Neural crest cell (in vitro differentiated cells): Measurements from ENCODE around the gene CELF6. TPM values are rescaled to one million over a fixed set of nuclear protein-coding genes. Genes with fewer than 3 reads are reported as not detected.

Experiments
- DNase-seq: peaks from one replicate; pipeline ENCODE4 v3.0.0; 2021; ENCODE audit warnings: low read depth, mixed read lengths, low spot score
- H3K27ac Mint-ChIP-seq: one replicate; pipeline ENCODE4 v1.8.0; 2021; ENCODE audit warnings: mild to moderate bottlenecking, mixed read lengths; ENCODE audit not compliant: unreplicated experiment
- H3K27me3 Mint-ChIP-seq: 2 replicates; pipeline ENCODE4 v1.8.0; 2021; ENCODE audit warnings: low read depth, mild to moderate bottlenecking, mixed read lengths
- H3K36me3 Mint-ChIP-seq: 2 replicates; pipeline ENCODE4 v1.8.0; 2021; ENCODE audit warnings: low read depth, mild to moderate bottlenecking, mixed read lengths
- H3K4me1 Mint-ChIP-seq: 2 replicates; pipeline ENCODE4 v1.8.0; 2021; ENCODE audit warnings: mixed read lengths
- H3K4me3 Mint-ChIP-seq: one replicate; pipeline ENCODE4 v1.8.0; 2021; ENCODE audit warnings: mild to moderate bottlenecking, mixed read lengths
- H3K9me3 Mint-ChIP-seq: 2 replicates; pipeline ENCODE4 v1.8.0; 2021; ENCODE audit warnings: mixed read lengths
- CTCF ChIP-seq: fragments of 200-600 bp; sonication (generic); conservative IDR thresholded peaks from 2 replicates; pipeline ENCODE4 v1.5.0; 2021; ENCODE audit warnings: antibody characterized with exemption, mild to moderate bottlenecking
- total RNA-seq: library from RNA; stranded (reverse); gene quantifications from 2 replicates; pipeline ENCODE4 v1.2.1, GENCODE V29; 2021

CELF6 gene
- total RNA-seq, 1 donor from 2014 or later = 1.3 TPM

DNA sequence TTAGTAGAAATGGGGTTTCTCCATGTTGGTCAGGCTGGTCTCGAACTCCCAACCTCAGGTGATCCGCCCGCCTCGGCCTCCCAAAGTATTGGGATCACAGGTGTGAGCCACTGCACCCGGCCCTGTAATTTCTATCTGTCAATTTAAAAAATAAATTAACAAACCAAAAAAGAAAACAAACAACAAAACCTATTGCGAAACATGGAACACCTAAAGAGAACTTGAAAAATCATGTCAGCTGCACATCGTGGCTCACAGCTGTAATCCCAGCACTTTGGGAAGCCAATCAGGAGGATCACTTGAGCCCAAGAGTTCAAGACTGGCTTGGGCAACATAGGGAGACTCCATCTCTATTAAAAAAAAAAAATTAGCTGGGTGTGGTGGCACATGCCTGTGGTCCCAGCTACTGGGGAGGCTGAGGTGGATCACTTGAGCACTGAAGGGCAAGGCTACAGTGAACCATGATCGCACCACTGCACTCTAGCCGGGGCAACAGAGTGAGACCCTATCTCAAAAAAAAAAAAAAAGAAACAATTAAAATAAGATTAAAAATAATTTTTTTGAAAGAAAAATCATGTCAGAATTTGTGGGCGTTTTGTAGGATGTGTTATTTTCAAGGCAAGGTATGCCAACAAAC lies 67.2 kb downstream of the CELF6 start:
- peaks cover 9% of the 10 kb centered on the region for H3K36me3 Mint-ChIP-seq
- H3K4me3 Mint-ChIP-seq = no peak overlapping the region
- H3K27me3 Mint-ChIP-seq = no peaks in the 10 kb centered on the region
- H3K9me3 Mint-ChIP-seq = no peaks in the 10 kb centered on the region
- no peak for DNase-seq
- no peak overlapping the region for H3K27ac Mint-ChIP-seq
- H3K4me1 Mint-ChIP-seq = no peaks in the 10 kb centered on the region
- TF ChIP-seq CTCF = no peak

- Mint-ChIP-seq H3K27me3 (no peaks in the 10 kb centered on the region), H3K4me1 (no peaks in the 10 kb centered on the region), H3K27ac (no peak overlapping the region), H3K9me3 (no peaks in the 10 kb centered on the region), H3K36me3 (peaks cover 8% of the 10 kb centered on the region), H3K4me3 (no peak overlapping the region)
- no peak for TF ChIP-seq CTCF
- DNase-seq = no peak
Measured at GRCh38 chr15:72249142-72249810, 70.7 kb downstream of the CELF6 start.

- no peak for TF ChIP-seq CTCF
- Mint-ChIP-seq H3K27ac (no peak overlapping the region), H3K9me3 (no peaks in the 10 kb centered on the region), H3K4me3 (no peak overlapping the region), H3K27me3 (no peaks in the 10 kb centered on the region), H3K36me3 (peaks cover 4% of the 10 kb centered on the region), H3K4me1 (no peaks in the 10 kb centered on the region)
- no peak for DNase-seq
Measured at GRCh38 chr15:72248514-72248913, 71.4 kb downstream of the CELF6 start.

DNA sequence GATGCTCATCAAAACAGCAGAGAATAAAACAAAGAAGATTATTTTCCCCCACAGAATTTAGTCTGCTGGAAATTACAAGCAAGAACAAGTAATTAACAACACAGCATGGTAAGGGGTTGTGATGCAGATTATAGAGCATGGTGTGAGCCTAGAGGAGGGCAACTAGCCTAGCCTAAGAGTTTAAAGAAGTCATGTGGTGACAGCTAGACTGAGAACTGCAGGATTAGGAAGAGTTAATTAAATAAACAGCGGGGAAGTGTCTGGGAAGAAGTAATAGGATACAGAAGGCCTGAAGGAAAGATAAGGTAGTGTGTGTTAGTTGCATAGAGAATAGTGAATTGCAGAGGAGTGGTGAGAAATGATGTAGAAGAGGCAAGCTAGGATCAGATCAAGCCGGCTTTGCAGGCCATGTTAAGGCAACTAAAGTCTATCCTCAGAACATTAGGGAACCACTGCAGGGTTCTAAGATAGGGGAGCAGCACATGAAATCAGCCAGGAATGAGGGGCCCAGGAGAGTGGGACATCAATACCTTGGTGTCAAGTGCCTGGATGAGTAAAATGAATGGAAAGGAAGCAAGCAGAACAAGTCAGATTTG lies 77.1 kb downstream of the CELF6 start:
- no peak for DNase-seq
- Mint-ChIP-seq H3K9me3 (no peaks in the 10 kb centered on the region), H3K27ac (no peak overlapping the region), H3K27me3 (no peaks in the 10 kb centered on the region), H3K36me3 (peaks cover 5% of the 10 kb centered on the region), H3K4me1 (no peaks in the 10 kb centered on the region), H3K4me3 (no peak overlapping the region)
- no peak for TF ChIP-seq CTCF

- TF ChIP-seq CTCF = no peak
- no peaks in the 10 kb centered on the region for H3K9me3 Mint-ChIP-seq
- no peak overlapping the region for H3K27ac Mint-ChIP-seq
- peaks cover 5% of the 10 kb centered on the region for H3K36me3 Mint-ChIP-seq
- DNase-seq = no peak
- no peaks in the 10 kb centered on the region for H3K27me3 Mint-ChIP-seq
- no peak overlapping the region for H3K4me3 Mint-ChIP-seq
- no peaks in the 10 kb centered on the region for H3K4me1 Mint-ChIP-seq
Measured at GRCh38 chr15:72239652-72240051, 80.3 kb downstream of the CELF6 start.
